ENCODE measurements around the gene DNAJC7.
"Not testable (repeated sequence)": the region's sequence is repeated elsewhere in the genome, so short reads cannot be mapped to it uniquely, and the experiment has no call there.

Gene DNAJC7

DNA sequence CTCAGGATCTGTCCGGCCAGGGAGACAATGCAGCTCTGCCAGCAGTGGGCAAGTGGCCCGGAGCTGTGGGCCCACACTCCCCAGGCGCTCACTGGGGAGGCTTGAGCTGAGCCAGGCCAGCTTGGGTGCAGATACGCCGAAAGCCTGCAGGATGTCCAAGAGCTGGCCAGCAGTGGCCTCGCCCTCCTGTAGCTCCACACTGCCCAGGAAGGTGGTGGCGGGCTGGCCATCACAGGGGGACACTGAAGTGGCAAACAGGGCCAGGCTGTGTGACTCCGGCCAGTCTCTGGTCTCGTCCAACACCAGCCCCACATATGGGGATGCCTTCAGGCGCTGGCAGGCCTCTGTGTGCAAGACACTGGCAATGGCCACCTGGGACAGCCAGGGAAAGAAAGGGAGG, 23.6 kb upstream of the DNAJC7 start:
- no peak for DNase-seq (ENCODE audit: low read depth)

DNA sequence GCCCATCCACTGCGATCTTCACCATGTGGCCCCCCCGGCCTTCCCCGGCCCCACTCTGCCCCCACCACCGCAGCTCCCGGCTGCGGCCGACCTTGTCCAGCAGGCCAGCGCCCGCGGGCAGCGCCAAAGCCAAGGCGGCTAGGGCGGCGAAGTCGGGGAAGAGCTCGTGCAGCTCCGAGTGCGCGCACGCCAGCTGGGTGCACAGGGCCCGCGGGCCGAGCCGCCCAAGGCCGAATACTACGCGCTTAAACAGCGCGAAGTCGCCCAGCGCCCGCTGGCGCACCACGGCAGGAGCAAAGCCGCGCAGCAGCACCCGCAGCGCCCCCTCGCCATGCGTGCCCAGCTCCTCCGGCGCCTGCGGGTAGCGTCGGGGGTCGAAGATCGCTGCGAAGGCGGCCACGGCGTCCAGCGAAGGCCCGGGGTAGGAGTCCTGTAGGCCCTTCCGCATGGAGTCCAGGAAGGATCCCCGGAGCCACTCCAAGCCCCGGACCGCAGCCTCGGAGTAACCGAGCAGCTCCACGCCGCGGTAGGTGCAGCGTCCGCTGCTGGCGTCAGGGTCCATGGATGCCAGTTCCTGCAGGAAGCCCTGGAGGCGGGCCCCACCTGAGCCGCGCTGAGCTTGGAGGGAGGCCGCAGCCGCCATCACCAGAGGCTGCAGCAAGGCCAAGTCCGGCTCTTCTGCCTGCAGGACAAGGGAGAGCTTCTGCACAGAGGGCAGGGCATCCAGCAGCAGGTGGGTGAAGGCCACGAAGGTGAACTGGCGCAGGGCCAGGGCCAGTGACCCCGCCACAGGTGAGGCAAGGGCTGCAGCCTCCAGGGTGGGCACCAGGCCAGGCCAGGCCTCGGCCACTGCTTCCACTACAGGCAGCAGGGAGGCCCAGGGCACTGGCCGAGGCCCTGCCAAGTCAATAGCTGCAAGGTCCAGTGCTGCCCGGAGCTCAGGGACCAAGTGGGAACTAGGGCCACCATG, 22.8 kb upstream of the DNAJC7 start:
- no peak for DNase-seq (ENCODE audit: low read depth)

DNA sequence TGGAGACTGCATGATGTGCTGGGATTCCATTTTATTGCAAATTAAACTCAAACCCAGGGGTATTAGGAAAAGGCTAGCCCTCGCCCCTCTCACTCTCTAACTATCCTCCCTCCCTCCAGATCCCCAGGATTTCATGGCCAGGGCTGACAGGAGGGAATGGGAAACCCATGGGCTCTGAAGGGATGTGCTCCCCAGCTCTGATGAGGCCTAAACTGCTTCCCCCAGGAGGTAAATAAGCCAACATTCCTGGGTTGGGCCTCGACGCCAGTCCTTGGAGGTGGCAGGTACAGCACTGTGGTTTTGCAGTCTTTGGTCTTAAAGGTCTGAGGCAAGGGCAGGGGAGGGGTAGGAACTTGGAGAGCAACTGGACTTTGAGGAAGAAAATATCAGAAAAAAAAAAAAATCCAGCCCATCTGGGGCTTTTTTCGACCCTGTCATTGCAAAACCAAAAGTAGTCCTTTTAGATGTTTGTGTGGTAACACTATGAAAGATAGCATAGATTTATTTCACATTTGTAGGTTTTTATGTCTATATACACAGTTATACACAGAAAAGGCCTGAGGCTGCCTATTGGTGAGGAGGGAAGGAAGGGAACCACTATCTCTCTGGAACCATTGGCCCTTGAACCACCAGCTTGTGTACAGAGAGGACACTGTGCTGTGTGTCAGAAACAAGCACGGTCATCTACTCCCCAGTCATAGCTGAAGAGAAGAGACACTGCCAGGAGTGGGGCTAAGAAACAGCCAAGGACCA, 21.2 kb upstream of the DNAJC7 start:
- no peak for DNase-seq (ENCODE audit: low read depth)

DNA sequence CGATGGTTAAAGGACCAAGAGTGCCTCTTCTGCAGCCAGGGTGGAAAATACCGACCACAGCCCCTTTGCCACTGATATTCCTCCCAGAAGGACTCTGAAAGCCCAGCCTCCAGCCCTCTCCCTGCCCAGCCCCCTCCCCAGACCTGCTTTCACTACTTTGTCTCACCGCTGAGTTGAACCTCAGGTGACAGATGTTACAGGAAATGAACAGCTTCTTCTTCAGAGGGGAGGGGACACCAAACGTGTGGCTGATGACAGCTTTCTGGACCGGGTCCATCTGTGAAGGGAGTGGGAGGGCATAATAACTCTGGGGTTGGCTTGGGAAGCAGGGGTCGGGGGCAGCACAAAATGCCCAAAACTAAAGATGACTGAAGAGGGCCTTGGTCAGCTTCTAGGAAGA, 16.8 kb upstream of the DNAJC7 start:
- no peak for DNase-seq (ENCODE audit: low read depth)

DNA sequence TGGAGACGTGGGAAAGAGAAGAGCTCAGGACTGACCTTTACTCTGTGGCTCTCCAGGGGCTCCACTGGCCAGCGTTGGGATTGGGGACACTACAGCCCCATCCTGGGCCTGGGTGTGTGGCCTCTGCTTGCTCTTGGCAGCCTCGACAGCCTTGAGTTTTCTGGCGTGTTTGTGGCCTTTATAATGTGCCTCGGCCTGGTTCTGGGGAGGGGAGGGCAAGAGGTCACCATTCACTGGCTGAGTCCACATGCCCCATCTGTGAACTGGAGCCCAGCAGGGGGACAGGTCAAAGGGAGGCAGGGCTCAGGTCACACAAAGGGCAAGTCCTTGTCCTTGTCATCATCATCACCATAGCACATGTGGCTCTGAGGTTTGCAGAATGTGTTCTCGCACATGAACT, 14.3 kb upstream of the DNAJC7 start:
- DNase-seq (ENCODE audit: low read depth), result no peak

DNA sequence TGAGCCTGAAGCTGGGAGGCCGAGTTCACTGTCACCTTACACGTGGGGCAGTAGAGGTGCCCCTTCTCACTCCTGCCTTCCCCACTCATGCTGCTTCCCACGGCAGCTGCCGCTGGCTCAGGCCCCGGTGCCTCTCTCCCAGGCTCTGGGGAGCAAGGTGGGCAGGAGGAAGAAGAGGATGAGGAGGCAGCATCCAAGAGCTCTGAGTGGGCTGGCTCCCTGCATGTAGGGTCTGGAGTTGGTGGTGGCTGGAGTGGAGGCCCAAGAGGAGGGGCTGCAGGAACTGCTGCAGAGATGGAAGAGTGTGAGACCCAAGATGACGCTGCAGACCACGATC, 11.5 kb upstream of the DNAJC7 start:
- DNase-seq (ENCODE audit: low read depth), result no peak

DNA sequence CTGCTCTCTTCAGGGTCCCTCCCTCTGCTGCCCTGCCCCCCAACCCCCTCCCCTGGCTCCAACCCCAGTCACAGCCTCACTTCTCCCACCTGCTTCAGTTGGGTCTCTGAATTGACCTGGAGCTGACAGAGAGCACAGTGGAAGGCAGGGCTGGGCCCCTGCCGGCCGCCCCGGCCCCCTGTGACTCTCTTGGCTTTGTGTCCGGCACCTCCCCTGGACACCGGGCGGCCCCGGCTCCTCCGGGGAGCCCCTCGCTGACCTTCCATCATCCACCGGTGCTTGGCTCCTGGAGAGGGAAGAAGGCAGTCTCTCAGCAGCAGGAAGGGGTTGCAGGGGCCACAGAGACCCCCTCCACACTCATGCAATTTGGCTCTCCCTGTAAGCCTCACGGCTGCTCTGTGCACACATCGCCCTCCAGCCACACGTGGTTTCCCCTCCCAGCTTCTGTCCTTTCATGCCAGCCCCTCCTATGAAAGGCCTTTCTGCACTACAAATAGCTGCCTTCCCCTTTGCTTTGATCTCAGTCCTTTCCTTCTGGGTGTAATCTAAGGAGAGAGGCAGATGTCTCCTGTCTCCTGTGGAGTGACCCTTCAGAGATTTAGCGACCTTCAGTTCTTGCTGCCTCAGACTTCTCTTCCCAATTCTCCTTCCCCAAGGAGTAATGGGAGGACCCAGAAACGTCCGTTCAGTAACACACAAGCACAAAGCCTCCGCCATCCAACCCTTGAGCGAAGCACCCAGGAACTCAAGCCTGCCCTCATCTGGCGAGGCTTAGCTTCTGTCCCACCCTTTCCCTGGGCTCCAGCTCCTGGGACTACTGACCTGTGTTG, 10.9 kb upstream of the DNAJC7 start:
- no peak for DNase-seq (ENCODE audit: low read depth)

DNA sequence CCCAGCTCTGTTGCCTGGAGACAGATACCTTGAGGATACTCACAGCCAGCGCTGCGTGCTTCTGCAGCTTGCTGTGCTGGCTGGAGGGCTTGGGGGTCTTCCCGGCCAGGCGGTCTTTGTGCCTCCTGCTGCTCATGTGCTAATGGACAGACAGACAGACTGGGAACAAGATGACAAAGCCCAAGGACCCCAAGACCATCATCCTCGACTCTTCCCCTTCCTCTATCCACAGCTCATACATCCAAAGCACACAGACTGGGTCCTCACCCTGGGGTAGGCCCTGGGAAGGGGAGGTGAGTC, 10.3 kb upstream of the DNAJC7 start:
- no peak for DNase-seq (ENCODE audit: low read depth)

DNA sequence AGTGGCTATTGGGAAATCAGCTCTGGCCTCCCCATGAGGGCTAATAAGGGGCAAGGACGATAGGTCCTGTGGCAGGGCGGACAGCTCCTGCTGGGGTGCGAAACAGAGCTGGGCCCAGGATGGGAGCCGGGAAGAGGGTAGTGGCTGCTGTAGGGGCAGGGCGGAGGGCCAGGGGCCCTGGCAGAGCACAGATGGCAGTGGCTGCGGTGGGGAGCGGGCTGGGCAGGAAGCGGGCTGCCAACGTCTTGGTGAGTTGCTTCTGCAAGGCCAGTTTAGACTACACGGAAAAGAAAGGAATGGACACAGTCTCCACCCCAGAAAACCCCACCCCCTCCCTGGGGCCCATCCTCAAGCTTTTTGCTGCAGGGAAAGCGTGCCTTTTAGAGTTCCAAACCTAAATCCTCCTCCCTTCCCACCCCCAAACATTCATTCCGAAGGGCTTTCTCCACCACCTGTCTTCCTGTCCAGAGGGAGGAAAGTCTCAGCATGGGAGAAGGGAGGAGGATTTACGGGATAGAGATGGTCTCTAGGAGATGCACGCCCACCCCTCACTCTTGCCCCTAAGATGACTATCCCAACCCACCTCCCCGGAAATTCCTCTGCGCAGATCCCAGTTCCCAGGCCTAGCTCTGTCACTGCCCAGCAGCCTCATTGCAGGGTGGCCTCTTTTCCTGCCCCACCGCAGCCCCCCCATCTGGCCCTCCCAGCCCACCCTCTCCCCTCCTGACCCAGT, 9.8 kb upstream of the DNAJC7 start:
- no peak for DNase-seq (ENCODE audit: low read depth)

DNA sequence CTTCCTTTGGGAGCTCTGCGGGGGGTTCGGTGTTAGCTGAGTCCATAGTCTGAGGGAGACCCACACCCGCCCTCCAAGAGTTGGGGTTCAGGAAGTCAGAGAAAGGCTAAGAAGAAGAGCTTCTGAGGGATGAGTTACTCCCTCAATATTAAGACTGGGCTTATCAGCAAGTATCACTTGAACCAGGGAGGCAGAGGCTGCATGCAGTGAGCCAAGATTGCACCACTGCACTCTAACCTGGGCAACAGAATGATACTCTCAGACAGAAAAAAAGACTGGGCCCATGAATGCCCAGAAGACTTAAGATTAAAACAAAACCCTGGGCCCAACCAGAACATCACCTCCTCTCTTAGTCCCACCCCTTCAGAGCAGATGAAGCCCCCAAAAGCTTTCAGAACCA, 8.7 kb upstream of the DNAJC7 start:
- no peak for DNase-seq (ENCODE audit: low read depth)

DNA sequence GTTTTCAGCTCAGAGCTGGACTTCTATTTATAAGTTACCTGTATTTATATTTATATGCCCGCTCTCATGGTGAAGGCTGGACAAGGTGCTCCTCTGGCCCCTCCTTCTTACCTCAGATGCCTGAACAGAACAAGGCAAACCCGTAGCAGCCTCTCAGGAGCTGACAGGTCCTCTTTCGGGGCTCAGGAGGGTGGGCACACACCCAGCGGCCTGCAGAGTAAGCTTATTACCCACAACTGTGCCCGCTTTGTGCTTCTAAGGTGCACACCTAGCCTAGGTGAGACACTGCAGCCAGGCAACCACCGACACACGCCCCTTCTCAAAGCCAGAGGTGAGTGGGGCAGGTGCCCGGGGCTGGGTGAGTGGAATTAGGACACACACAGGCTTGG, 7.9 kb upstream of the DNAJC7 start:
- no peak for DNase-seq (ENCODE audit: low read depth)

DNA sequence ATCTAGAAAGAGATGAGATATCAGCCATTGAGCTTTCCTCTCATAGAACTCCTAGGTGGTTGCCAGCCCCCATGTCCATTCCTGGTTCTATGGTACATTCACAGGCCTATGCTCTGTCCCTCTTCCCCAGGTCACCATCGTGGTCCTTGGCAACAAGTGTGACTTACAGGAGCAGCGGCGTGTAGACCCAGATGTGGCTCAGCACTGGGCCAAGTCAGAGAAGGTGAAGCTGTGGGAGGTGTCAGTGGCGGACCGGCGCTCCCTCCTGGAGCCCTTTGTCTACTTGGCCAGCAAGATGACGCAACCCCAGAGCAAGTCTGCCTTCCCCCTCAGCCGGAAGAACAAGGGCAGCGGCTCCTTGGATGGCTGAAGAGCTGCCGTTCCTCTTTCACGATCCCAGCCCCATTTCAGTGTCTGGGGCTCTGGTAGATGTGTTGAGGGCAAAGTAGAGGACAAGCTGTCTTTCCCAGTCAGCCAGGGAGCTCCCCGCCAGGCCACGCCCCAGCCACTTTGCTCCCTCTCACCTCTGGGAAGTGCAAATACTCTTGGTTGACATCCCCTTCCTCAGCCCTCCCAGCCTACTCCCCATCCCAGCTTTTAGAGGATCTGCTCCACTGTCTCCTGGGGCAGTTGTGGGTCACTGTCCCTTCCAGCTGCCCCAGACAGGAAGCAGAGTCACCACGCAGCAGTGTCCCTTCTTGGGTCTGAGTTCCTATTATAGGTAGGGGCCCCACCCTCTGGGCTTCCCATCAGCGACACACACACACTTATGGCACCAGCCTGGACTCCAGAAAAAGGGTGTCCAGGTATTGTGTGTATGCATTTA, 6.5 kb upstream of the DNAJC7 start:
- no peak for DNase-seq (ENCODE audit: low read depth)

DNA sequence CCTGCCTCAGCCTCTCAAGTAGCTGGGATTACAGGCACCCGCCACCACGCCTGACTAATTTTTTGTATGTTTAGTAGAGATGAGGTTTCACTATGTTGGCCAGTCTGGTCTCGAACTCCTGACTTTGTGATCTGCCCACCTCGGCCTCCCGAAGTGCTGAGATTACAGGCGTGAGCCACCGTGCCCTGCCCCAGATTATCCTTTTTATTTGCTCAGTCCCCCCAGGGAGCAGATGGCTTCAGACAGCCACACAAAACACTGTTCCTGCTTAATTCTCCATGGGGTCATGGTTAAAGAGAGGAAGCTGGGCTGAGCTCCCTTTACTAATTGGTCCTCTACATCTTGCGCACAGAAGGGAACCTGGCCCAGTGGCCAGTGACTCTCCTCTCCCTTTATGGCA, 3.6 kb upstream of the DNAJC7 start:
- DNase-seq (ENCODE audit: low read depth), result not testable (repeated sequence)

DNA sequence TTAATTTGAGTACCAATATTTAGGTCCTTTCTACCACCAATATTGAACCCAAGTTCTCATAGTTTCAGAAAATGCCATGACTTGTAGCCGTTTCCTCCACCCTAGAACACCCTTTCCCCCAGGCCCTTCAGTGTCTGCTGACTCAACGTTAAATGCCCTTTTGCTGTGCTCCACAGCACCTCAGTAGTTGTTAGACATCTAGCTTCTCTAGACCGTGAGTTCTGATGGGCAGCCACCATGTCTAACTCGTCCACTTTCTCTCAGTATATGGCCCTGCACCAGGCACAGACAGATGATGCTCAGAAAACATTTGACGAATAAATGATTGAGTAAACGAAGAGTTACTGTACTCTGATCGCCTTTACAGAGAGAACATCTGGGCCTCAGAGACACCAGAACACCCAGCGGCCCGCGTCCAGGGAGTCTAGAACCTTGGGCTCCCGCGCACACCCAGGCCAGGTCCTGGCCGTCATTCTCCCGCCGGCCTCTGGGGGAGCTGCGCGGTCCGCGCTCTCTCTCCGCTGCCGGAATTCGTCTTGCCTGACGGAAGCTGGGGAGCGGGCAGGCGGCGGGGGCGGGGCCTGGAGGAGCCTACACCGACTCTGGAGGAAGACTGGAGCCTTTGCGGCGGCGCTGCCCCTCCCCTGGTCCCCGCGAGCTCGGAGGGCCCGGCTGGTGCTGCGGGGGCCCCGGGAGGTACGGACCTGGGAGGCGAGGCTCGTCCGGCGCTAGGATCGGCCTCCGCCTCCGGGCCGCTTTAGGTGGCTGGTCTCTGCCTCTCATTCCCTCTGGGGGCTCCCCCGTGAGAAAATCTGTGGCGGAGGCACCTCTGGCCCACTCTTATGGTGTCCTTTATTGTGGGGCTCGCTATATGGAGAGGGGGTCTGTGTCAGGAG, 2.5 kb upstream of the DNAJC7 start, which contains the start of gene NKIRAS2:
TSS of gene NKIRAS2 (plus strand) at position 582 of the 896 bp plus-strand sequence. CDS start 1,488 bp downstream, outside the sequence.
- peak; percentile 91 for DNase-seq (ENCODE audit: low read depth)

DNA sequence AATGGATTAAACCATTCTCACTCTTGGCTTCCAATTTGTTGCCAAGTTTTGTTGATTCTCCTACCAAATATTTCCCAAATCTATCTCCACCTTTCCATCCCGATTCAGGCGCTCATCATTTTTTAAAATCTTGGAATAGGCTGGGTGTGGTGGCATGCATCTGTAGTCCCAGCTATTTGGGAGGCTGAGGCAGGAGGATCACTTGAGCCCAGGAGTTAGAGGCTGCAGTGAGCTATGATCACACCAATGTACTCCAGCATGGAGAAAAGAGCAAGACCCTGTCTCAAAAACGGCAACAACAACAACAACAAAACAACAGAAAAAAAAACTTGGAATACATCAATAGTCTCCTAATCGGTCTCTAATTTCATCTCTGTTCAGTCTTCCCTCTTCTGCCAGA, 1.7 kb upstream of the DNAJC7 start:
- DNase-seq (ENCODE audit: low read depth), result no peak

DNA sequence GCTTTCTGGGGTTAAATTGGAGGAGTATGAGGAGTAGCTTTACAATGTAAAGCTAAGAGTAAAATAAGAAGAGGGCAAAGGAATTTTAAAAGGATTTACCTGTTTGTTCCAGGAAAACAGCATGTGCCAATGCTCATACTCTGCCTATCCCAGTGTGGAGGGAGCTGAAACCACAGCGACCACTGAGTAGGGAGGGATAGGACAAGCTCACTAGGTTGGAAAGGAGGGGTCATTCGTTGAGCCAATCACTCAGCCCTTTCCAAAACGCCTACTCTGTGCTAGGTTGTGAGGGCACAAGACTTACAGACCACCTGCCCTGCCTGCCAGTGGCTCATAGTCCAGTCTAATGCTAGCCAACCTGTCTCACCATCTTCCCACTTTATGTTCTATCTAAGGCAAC, 1.1 kb upstream of the DNAJC7 start:
- no peak for DNase-seq (ENCODE audit: low read depth)

DNA sequence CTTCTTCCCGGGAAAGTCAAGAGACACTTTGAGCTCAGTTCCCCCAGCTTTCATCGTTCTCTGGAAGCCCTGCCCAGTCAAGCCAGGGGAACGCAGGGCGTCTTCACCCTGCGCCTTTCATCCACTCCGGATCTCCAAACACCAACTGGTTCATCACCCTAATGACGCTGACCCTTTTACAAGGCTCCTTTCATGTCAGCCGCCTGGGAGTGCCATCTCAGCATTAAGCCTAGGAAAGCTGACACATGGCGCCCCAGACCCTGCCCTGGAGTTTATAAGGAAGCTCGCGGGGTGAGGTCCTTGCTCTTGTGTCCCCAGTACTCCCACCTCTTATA, 594 bp upstream of the DNAJC7 start:
- peak; percentile 15 for DNase-seq (ENCODE audit: low read depth)

DNA sequence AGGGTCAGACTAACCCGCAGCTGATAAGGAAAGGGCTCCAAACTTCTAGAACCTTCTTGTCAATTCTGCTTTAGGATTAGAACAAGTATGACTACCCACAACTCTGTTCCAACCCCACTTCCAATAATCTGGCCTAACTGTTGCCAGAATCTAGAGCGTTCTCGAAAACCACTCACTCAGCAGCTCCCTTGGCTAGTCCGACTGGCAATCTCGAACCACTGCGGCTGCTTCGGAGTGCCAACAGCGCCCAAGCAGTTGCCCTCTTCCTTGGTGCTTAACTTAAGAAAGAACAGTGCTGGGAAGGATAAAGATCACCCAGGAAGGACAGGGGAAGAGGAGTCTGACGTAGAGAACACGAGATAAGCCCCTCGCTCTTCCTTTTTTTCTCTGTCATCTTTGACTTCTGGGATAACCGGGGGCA, 818 bp downstream of the DNAJC7 start:
- DNase-seq (ENCODE audit: low read depth), result no peak

DNA sequence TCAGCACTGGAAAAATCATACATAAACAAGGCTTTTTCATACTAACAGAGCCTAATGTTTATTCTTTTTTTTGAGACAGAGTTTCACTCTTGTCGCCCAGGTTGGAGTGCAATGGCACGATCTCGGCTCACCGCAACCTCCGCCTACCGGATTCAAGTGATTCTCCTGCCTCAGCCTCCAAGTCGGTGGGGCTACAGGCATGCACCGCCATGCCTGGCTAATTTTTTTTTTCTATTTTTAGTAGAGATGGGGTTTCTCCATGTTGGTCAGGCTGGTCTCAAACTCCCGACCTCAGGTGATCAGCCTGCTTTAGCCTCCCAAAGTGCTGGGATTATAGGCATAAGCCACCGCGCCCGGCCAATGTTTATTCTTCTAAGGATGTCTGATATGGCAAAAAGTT, 3.5 kb downstream of the DNAJC7 start:
- not testable (repeated sequence) for DNase-seq (ENCODE audit: low read depth)

DNA sequence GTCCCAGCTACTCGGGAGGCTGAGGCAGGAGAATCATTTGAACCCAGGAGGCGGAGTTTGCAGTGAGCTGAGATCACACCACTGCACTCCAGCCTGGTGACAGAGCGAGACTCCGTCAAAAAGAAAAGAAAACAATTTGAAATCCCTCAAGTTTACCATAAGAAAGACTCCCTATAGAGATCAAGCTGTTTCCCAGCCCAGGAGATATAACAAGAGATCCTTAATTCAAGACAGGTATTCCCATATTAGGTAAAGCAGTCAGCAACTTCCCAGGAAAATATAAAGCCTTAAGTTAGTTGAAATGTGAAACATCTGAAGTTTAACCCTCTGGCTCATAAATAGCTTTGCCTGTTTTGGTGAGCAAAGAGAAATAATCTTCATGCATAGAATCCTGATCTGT, 4.9 kb downstream of the DNAJC7 start:
- not testable (repeated sequence) for DNase-seq (ENCODE audit: low read depth)
